Measurements from ENCODE around the gene GRK1.

Gene GRK1

DNA sequence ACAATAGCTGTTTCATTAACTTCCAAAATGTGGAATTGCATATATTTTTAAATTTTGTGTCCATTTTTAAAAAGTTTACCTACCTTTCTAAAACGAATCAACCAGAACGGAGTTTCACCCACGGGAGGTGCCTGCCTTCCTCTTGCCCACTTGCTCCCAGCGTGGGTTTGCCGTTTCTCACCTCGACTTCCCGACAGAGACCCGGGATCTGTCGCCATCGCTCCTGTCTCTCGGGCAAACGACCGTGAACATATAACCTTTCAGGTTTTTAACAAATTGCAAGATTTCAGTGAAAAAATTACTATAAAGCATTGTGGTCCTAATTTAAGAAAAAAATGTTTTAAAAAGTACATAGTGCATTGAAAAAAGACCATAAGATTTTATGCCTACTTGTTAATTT, 96.2 kb downstream of the GRK1 start:
- DNase-seq: no peak

DNA sequence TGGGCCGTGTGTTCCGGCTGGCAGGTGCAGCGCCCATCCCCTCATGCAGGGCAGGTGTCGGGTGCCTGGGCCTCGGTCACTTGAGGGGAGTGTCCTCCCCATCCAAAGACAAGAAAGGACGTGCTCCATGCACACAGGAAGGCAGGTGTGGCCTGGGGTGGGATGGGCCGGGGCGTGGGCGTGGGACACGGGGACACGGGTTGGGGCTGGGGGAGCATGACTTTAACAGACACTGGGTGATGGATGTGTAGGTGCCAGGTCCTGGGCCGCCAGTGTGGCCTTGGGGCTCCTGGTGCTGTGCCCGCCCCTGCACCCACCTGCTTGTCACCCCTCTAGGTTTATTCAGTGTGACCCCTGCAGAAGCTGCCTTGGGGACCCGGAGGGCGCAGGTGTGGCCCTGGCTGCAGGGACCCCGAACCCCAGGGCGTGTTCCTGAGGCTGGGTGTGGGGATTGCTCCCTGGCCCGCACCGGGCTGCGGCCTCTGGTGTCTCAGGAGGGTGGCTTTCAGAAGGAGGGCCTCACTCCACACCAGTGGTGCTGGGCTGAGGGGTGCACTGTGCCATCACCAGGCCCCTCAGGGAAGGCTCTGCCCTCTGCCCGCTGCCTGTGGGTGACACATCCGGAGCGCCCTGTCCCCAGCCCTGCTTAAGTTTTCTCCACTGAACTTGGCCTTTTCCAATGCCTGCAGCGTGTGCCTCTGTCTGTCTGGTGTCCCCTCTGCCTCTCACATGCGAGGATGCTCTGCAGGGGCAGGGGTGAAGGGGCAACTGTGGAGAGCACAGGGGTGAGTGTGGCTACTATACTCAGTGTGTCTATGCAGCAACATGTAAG, 97.2 kb downstream of the GRK1 start:
- DNase-seq: no peak

DNA sequence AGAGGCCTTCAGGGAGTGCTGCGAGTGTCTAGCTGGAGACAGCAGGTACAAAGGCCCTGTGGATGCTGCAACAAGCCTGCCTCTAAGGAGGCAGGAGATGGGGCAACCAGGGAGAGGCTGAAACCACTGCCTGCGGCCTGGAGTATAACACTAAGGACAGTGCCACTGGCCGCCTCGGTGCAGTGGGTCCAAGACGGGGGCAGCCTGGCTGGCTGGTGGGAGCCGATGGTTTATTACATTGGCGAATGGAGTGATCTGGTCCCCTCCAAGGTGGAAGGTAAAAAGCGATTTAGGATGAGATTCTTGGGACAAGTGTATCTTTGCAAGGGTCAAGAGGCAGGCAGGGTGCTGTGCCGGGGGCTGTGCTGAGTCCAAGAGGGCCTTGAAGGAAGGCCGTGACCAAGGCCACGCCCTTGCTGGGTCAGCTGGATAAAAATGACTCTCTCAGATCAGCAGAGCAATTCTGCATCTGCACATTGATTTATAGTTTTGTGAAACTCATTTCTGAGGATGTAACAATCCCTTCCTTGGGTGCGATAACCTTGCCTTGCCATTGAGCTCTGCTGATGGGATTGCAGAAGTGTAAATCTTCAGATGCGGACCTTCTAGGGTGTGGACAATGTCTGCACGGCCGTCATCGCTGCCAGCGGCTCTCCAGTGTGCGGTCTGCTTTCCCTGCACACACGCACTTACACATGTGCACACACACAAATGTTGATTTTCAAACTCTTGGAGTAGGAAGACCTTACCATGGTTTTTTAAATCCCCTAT, 98.0 kb downstream of the GRK1 start:
- no peak for DNase-seq

DNA sequence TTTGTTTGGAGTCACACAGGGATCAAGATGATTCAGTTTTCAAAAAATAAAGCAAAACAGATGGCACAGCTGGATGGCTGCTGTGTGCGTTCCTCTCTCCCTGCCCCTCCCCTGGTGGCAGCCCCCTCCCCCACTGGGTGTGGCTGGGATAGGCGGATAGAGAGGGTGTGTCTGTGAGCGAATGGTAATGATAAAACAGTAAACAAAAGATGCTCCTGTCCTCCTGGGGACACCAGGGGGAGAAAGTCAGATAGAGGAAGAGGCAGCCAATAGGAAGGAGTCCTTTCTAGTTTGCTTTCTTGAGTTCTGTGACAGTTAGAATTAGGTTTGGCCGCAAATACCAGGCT, 98.5 kb downstream of the GRK1 start:
- no peak for DNase-seq

DNA sequence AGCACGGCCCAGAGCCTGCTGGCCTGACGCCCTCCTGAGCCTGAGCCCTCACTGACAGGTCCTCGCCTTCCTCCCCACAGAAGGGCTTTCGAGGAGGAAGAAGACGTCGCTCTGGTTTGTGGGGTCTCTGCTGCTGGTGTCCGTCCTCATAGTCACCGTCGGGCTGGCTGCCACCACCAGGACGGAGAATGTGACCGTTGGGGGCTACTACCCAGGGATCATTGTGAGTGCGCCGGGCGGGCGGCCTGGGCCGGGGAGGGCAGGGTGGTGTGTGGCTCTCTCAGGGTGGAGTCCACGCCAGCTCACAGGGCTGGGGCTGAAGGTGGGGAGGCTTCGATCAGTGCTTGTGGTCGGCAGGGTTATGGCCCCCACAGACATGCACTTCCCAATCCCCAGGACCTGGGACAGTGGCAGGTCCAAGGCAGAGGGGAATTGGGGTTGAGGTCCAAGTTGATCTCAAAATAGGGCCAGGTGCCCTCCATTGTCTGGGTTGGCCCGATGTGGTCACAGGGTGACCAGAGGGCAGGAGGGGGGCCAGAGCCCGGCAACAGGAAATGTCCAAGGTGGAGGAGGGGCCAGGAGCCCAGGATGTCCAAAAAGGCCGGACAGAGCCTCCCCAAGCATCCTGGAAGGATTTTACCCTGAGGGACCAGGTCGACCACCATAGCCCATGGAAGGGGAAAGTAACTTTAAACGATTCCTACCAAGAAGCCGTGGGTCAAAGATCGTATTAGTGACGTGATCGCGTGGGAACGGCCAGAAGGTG, 99.2 kb downstream of the GRK1 start:
- DNase-seq: no peak

DNA sequence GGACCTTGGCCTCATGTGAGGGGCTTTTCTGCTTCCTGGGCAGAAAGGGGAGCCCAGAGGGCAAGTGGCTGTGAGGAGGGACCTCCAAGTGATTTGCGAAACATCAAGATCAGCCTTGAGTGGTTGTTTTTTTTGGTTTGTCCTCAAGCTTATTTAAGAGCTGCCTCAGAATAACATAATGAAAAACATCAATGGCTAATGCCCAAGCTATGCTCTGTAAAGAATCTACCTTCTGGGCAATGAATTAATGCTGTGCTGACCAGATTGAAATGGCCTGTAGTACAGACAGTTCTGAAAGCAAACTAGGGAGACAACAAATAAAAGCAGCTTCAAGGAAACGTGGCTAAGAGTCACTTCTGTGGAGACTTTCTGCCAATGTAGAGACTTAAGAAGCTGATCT, 100.3 kb downstream of the GRK1 start:
- DNase-seq: no peak

DNA sequence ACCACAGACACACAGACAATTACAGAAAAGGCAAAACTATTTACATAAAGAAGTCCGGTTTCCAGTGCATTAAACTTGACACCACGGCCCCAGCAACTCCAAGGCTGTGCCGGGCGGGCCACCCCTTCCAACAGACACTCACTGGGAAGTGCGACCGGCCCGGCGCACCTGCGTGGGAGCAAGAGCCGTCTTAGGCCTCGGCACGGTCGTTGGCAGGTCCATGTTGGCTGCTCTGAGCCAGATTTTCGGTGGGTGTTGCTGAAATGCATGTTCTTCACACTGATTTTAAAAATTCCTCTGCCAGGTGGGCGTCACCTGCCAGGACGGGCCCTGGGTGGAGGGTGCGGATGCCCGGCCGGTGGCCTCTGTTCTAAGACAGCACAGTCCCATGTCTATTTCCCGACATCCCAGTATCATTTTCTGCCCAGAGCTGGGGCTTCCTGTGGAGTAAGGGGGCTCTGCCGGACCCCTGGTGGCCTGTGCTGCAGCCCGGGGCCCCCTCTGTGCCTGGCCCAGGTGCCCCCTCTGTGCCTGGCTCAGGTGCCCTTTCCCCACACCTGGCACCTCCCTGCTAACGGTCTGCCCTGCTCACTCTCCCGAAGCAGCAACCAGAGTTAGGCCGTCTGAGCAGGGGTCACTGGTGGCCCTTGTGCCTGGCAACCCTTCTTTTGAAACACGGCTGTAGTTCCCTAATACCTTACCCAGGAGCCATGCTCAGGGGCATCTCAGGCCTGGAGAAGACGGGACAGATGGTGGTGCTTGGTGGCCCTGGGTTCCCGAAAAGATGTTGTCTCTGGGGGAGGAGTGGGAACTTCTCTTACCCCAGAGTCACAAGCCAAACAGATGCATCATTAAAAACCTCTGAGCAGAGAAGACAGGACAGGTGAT, 101.2 kb downstream of the GRK1 start:
- DNase-seq: no peak

DNA sequence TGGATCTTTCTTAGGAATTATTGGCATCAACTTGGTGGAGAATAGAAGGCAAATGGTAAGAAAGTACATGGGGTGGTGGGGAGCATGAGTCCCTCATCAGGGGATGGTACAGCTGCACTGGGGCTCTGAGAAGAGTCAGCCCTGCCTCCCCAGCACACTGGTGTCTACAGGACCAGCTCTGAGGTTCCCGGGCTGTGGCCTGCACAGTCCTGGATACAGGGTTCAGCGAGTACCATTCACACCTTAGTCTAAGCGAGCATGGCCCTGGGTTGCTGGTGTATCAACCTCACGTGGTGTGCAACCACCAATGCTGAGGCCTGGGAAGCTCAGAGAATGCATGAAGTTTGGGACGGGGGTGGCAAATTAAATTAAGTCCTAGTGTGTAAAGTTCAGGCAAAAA, 102.1 kb downstream of the GRK1 start:
- DNase-seq: no peak

DNA sequence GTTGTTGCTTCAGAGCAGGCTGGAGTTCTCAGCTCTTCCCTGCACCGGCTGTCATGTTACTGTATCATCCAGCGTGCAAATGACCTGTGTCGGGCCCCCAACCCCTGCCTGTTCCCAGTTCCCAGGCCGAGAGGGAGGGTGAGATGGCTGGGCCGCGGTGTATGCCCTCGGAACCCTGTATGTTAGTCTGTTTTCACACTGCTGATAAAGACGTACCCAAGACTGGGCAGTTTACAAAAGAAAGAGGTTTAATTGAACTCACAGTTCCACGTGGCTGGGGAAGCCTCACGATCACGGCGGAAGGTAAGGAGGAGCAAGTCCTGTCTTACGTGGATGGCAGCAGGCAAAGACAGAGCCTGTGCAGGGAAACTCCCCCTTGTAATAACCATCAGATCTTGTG, 102.9 kb downstream of the GRK1 start:
- DNase-seq: no peak

DNA sequence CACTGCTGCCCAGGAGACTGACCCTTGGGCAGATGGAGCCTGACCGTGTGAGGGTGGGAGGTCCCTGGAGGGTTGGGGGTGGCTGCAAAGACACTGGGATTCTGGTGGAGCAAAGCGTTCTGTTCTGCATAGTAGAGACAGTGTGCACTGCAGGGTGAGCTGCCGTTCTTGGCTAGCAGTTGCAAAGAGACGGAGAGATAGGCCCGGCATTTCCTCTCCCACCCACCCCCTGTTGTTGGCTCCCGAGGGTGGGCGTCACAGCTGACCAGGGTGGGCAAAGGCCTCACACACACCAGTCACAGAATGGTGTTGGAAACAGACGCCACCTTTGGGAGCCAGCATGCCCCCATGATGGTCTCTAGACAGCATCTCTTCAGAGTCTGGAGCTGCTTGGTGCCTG, 103.4 kb downstream of the GRK1 start:
- no peak for DNase-seq

DNA sequence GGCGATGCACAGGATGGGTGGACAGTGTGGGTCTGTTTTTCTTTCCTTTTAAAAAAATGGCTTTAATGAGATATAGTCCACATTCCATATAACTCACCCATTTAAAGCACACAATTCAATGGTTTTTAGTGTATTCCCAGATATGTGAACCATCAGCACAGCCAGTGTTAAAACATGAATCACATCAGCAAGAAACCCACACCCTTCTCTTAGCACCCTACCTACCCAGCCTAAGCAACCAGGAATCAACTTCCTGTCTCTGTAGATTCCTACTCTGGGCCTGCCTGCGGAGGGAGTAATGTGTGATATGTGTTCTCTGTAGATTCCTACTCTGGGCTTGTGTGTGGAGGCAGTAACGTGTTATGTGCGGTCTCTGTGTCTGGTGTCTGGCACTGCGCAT, 103.9 kb downstream of the GRK1 start:
- DNase-seq: no peak

DNA sequence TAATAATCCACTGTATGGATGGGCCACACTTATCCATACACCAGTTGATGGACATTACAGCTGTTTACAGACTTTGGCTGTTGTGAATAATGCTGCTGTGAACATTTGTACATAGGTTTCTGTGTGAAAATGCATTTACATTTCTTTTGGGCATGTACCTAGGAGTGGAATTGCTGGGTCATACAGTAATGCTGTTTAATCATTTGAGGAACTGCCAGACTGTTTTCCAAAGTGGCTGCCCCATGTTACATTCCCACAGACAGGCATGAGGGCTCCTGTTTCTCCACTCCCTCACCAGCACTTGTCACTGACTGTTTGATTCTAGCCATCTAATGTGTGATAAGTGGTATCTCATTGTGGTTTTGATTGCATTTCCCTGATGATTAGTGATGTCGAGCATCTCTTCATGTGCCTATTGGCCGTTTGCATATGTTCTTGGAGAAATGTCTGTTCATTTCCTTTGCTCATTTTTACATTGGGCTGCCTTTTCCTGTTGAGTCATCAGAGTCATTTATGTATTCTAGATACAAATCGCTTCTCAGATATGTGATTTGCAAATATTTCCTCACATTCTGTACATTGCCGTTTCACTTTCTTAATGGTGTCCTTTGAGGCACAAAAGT, 104.8 kb downstream of the GRK1 start:
- peak; percentile 37 for DNase-seq

DNA sequence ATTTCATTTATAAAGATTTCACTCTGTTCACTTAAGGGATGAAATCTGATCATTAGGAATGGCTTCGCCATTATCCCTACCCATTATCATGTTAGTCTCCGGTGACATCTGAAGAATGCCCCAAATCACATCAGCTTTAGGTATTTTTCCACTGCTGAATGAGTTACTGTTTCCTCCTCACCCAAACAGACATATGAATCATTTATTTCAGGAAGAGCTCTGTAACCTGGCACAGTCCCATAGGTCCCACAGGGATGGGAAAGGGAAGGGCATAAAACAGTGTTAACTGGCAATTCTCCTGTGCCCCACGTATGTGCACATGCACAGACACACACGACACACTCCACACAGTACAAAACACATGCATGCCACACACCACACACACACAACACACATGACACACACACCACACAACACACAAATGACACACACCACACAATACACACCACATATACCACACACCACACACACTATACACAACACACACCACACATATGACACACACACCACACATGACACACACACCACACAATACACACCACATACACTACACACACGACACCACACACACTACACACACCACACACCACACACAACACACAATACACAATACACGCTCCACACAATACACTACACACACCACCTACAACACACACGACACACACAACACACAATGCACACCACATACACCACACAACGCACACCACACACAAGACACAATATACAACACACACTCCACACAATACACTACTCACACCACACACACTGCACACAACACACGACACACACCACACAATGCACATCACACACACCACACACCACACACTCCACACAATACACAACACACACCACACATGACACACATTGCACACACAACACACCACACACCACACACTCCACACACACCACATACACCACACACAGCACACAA, 107.4 kb downstream of the GRK1 start:
- peak; percentile 54 for DNase-seq

DNA sequence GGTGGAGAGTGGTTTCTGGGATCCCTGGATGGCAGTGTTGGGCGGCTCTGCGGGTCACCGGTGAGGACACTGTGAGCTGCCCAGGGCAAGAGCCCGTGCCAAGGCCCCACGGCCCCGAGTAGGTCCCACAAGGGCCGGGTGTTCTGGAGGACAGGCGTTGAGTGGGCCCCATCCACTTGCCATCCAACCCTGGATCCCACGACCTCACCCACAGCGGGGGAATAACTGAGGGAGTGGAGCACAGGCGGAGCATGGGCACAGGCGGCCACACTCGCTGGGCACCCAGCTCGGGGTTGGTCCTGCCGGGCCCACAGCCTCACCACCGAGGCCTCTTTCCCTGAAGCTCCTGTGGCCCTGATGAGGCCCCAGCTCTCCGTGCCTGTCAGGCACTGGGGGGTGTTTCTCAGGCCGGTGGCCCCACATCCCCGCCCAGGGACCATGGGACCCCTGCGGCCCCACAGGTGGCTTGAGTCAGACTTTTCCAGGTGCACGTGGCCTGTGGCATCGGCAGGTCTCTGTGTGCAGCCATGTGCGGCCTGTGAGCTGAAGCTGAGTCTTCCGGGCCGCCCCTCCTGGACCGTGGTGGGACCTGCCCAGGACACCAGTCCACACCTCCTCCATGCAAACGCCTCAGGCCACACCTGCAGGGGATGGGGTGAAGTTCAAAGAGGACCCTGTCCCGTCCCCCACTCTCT, 108.6 kb downstream of the GRK1 start:
- DNase-seq: no peak

DNA sequence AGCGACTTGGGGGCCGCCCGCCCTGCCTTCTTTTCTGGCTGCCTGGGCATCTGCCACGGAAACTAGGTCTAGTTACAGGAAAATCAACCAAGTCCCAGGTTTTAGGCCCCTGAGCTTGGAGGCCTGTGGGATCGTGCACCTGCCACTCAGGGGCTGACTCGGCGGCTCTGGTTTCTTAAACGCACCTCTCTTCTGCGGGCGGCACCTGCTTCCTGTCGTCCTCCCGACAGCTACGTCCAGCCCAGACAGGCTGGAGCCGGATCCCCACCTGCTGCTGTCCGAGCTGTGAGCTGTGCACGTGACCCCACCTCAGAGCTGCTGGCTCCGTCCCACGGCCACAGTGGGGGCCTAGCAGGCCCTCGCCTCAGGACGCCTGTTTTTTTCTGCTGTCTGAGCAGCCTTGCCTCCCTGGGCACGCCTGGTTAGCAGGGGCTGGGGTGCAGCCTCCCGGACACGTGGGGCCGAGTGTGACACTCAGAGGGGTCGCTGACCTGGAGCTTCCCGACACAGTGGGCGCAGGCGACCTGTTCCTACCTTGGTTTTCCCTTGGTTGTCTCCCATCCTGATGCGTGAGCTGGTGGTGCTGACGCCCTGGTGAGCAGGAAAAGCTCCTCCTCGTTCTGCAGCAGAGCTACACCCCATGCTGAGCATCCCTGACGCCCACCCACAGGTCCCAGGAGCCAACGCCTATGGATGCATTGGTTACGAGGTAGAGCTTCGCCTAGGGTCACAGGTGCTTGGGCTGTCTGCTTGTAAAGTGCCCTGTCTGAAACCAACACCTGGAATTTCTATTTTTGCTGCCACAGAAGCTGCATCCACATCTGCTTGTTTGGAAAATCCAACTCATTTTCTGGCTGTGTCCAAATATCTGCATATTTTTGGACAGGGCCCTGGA, 109.5 kb downstream of the GRK1 start:
- no peak for DNase-seq

DNA sequence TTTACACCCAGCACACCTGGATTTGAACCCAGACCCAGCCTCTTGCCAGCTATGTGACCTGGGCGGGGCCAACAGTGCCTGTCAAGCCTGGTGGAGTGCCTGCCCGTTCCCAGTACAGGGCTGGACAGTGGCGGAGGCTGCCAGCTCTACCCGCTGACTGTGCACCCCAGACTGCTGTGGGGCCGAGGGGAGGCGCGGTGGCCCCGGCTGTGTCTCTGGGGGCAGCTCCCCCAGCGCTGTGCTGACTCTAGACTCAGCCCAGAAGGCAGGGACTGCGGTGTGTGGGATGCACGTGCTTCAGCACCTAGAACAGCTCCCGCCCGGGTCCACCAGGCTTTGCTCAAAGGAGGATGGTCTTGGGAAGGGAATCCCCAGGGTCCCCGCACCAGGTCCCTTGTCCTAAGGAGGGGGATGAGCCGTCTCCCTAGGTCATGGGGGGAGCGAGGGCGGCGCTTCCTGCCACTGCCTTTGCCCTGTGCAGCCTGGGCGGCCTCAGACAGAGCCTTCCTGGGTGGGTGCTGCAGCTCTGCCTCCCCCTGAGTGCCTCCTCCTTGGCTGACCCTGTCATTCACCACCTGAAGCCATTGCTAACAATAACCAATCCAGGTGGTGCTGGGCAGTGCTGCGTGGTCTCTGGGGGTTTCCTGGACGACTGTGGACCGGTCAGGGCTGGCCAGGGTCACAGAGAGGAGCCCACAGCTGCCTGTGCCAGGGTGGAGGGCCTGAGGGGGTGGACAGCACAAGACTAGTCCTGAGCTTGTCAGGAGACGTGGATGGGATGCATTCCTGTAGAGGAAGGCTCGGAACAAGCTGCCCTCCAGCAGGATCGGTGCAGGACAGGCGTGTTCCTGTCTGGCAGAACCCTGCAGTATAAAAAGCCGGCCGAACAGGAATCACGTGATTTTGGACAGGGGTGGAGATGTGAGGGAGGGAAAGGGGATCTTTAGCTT, 110.6 kb downstream of the GRK1 start:
- DNase-seq: peak; percentile 30

DNA sequence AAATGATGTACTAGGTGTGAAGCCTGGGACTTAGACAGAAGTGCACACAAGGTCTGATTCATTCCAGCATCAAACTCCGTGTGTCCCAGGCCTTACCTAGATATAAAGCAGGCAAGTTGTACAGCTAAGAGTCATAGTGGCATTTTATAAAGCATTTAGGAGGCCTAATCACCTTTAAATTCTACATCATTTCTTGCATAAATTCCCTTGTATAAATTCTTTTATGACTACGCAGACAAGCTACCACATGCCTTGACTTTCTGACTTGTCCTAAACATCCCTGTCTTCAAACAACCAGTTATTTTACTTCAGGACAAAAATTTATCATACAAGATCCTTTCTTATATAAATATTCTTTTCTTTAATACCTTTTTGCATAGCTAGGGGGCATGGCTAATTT, 114.6 kb downstream of the GRK1 start:
- DNase-seq: no peak

DNA sequence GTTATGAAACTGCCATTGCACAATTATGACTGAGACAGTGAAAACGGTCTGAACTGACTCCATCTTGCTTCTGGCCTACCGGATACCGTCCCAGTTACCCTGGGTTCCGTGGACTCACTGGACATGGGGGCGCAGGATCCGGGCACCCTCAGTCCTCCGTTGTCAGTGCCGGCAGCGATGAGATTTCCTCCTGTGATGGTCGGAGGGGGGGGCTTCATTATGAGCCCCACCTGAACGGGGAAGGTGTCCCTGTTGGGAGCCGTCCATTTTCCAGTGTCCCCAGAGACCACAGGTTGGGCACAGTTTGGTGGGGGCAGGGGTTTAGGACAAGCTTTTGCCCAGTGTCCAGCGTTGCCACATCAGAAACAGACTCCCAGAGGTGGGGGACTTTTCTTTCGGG, 115.5 kb downstream of the GRK1 start:
- no peak for DNase-seq
